Measurements from ENCODE around the gene WDR37. TPM values are rescaled to one million over a fixed set of nuclear protein-coding genes. Genes with fewer than 3 reads are reported as not detected.

WDR37 gene
- polyA plus RNA-seq, 1 experiment = 16.0 TPM

DNA sequence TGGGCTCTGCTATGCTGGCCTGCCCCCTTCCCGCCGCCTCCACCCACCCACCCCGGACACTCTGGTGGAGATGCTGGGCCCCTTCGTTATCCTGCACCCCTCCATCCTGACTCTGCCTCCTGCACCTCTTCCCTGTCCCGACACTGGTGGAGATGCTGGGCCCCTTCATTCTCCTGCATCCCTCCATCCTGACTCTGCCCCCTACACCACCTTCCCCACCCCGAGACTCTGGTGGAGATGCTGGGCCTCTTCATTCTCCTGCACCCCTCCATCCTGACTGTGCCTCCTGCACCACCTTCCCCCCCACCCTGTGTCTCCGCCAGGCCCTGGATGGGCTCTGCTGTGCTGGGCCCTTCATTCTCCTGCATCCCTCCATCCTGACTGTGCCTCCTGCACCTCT lies 45.5 kb upstream of the WDR37 start:
- CTCF ChIA-PET = no interaction called here
- DNase-seq (ENCODE audit: low read depth, low spot score) = no peak
- no peaks in the 10 kb centered on the region for H3K27me3 ChIP-seq (ENCODE audit: control insufficient read depth, insufficient read depth, low read length)
- POLR2A ChIA-PET = no interaction called here
- no peak overlapping the region for H3K27ac ChIP-seq (ENCODE audit: low read depth, low read length)
- no peak overlapping the region for H3K4me3 ChIP-seq (ENCODE audit: low read depth, low read length)
- no peak for TF ChIP-seq CTCF (IDR thresholded peaks at IDR 0.05; ENCODE audit: low read depth, low read length)
- no peaks in the 10 kb centered on the region; the same call in 1 of the 2 replicates for H3K9me3 ChIP-seq (ENCODE audit: control insufficient read depth, insufficient read depth, low read length)

DNA sequence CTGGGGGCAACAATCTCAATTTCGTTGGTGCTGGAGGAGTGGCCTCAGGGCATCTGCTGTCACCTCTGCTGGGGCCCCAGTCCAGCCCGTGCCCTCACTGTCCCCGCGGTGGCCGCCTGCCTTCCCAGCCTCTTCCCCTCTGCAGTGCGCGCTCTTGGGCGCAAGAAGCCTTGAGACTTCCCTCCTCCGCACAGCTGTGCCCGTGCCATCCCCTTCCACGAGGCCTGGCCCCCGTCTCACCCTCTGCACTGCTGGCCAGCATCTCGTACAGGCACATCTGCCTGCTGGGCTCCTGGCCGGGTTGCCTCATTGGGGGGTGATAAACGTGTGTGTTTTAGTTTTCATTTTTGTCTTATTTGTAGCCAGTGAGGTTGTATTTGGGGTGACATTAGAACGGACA lies 44.5 kb upstream of the WDR37 start:
- DNase-seq (ENCODE audit: low read depth, low spot score) = no peak
- no peaks in the 10 kb centered on the region for H3K27me3 ChIP-seq (ENCODE audit: control insufficient read depth, insufficient read depth, low read length)
- no peaks in the 10 kb centered on the region; the same call in 1 of the 2 replicates for H3K9me3 ChIP-seq (ENCODE audit: control insufficient read depth, insufficient read depth, low read length)
- no peak overlapping the region for H3K27ac ChIP-seq (ENCODE audit: low read depth, low read length)
- POLR2A ChIA-PET = no interaction called here
- CTCF ChIA-PET = no interaction called here
- no peak for TF ChIP-seq CTCF (IDR thresholded peaks at IDR 0.05; ENCODE audit: low read depth, low read length)
- no peak overlapping the region for H3K4me3 ChIP-seq (ENCODE audit: low read depth, low read length)

- ChIA-PET POLR2A (interaction anchor here (1.2 kb wide), 1 partner anchor 11 kb away, joined by 3 read pairs; no protein-coding TSS in a partner anchor), CTCF (no interaction called here)
- Histone ChIP-seq H3K4me3 (ENCODE audit: low read depth, low read length) (no peak overlapping the region), H3K27me3 (ENCODE audit: control insufficient read depth, insufficient read depth, low read length) (no peaks in the 10 kb centered on the region), H3K27ac (ENCODE audit: low read depth, low read length) (no peak overlapping the region), H3K9me3 (ENCODE audit: control insufficient read depth, insufficient read depth, low read length) (no peaks in the 10 kb centered on the region; the same call in 1 of the 2 replicates)
- TF ChIP-seq CTCF (IDR thresholded peaks at IDR 0.05; ENCODE audit: low read depth, low read length) = no peak
- DNase-seq (ENCODE audit: low read depth, low spot score) = no peak
Measured at GRCh38 chr10:1015688-1016087, 40.5 kb upstream of the WDR37 start.

DNA sequence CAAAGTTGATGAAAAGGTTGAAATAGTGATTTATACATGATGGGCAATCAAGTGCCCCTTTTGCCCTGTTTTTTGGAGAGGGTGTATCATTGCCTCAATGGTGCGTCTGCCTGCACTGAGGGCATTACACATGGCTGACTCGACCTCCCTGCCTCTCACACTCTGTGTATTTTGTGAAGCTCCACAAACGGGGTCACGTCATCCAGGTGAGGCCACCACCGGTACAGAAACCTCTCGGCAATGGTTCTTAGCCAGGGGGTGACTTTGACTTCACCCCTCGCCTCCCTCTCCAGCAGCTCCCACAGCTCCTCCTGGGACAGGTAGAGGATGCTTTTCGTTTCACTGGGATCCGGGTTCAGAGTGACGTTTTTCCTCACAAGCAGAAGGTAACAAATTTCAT lies 36.8 kb upstream of the WDR37 start:
- no peak overlapping the region for H3K4me3 ChIP-seq (ENCODE audit: low read depth, low read length)
- POLR2A ChIA-PET = no interaction called here
- H3K9me3 ChIP-seq (ENCODE audit: control insufficient read depth, insufficient read depth, low read length) = no peaks in the 10 kb centered on the region; the same call in 1 of the 2 replicates
- H3K27me3 ChIP-seq (ENCODE audit: control insufficient read depth, insufficient read depth, low read length) = no peaks in the 10 kb centered on the region
- CTCF ChIA-PET = no interaction called here
- no peak for TF ChIP-seq CTCF (IDR thresholded peaks at IDR 0.05; ENCODE audit: low read depth, low read length)
- DNase-seq (ENCODE audit: low read depth, low spot score) = no peak
- H3K27ac ChIP-seq (ENCODE audit: low read depth, low read length) = no peak overlapping the region

- TF ChIP-seq CTCF (IDR thresholded peaks at IDR 0.05; ENCODE audit: low read depth, low read length) = no peak
- ChIA-PET CTCF (no interaction called here), POLR2A (no interaction called here)
- no peak for DNase-seq (ENCODE audit: low read depth, low spot score)
- Histone ChIP-seq H3K27me3 (ENCODE audit: control insufficient read depth, insufficient read depth, low read length) (no peaks in the 10 kb centered on the region), H3K9me3 (ENCODE audit: control insufficient read depth, insufficient read depth, low read length) (no peaks in the 10 kb centered on the region; the same call in 1 of the 2 replicates), H3K27ac (ENCODE audit: low read depth, low read length) (no peak overlapping the region), H3K4me3 (ENCODE audit: low read depth, low read length) (no peak overlapping the region)
Measured at GRCh38 chr10:1020460-1020859, 35.7 kb upstream of the WDR37 start.
